ENCODE measurements around the gene TNFRSF1A. TPM values are rescaled to one million over a fixed set of nuclear protein-coding genes. Genes with fewer than 3 reads are reported as not detected.

Gene TNFRSF1A
- total RNA-seq, 1 donor from 2014 or later, result 528 TPM

- Histone ChIP-seq H3K27ac (peak overlapping the region; percentile 45 to 53), H3K4me1 (peaks cover 0 to 27% of the 10 kb centered on the region in 2 donors), H3K27me3 (no peaks in the 10 kb centered on the region), H3K36me3 (no peaks in the 10 kb centered on the region), H3K9me3 (no peaks in the 10 kb centered on the region), H3K4me3 (no peak overlapping the region)
- TF ChIP-seq CTCF (IDR thresholded peaks at IDR 0.05), result peak in 2 of 3 experiments; percentile 19 to 36
- DNase-seq (ENCODE audit: low spot score in 2 of 2), result no peak
- intact Hi-C loops (cut with DNase I), result no loop called here
These were observed 34.4 kb upstream of the TNFRSF1A start for GRCh38 chr12:6376079-6376869.

- no peaks in the 10 kb centered on the region for H3K9me3 ChIP-seq
- intact Hi-C loops (cut with DNase I), result no loop called here
- H3K36me3 ChIP-seq, result no peaks in the 10 kb centered on the region
- H3K27ac ChIP-seq, result peak within 1 kb of the TSS; percentile 45 to 53
- no peaks in the 10 kb centered on the region for H3K27me3 ChIP-seq
- peaks cover 0 to 27% of the 10 kb centered on the region in 2 donors for H3K4me1 ChIP-seq
- TF ChIP-seq CTCF (IDR thresholded peaks at IDR 0.05), result no peak
- DNase-seq (ENCODE audit: low spot score in 2 of 2), result peak in 1 of 2 donors; percentile 60
- no peak within 1 kb of the TSS for H3K4me3 ChIP-seq
These were observed 33.6 kb upstream of the TNFRSF1A start, which contains the start of gene SCNN1A for GRCh38 chr12:6375269-6376078. SCNN1A (minus strand) TSS chr12:6375563; CDS start chr12:6374783, 780 bp downstream.

GRCh38 chr12:6374786-6375160 is 32.9 kb upstream of the TNFRSF1A start:
- no peaks in the 10 kb centered on the region for H3K36me3 ChIP-seq
- H3K9me3 ChIP-seq, result no peaks in the 10 kb centered on the region
- peak overlapping the region in 1 of 2 donors; percentile 53 for H3K27ac ChIP-seq
- peaks cover 0 to 24% of the 10 kb centered on the region in 2 donors for H3K4me1 ChIP-seq
- intact Hi-C loops (cut with DNase I), result no loop called here
- H3K27me3 ChIP-seq, result no peaks in the 10 kb centered on the region
- H3K4me3 ChIP-seq, result no peak overlapping the region
- TF ChIP-seq CTCF (IDR thresholded peaks at IDR 0.05), result no peak
- no peak for DNase-seq (ENCODE audit: low spot score in 2 of 2)

- Histone ChIP-seq H3K4me3 (no peak overlapping the region), H3K36me3 (no peaks in the 10 kb centered on the region), H3K9me3 (no peaks in the 10 kb centered on the region), H3K27ac (no peak overlapping the region), H3K4me1 (peaks cover 0 to 23% of the 10 kb centered on the region in 2 donors), H3K27me3 (no peaks in the 10 kb centered on the region)
- TF ChIP-seq CTCF (IDR thresholded peaks at IDR 0.05), result no peak
- intact Hi-C loops (cut with DNase I), result no loop called here
- DNase-seq (ENCODE audit: low spot score in 2 of 2), result no peak
These were observed 32.3 kb upstream of the TNFRSF1A start for GRCh38 chr12:6374028-6374785.

GRCh38 chr12:6373022-6373787 is 31.3 kb upstream of the TNFRSF1A start:
- H3K27ac ChIP-seq, result peak overlapping the region in 1 of 2 donors; percentile 37
- H3K4me1 ChIP-seq, result peaks cover 0 to 23% of the 10 kb centered on the region in 2 donors
- H3K27me3 ChIP-seq, result no peaks in the 10 kb centered on the region
- no peak overlapping the region for H3K4me3 ChIP-seq
- DNase-seq (ENCODE audit: low spot score in 2 of 2), result no peak
- H3K36me3 ChIP-seq, result no peaks in the 10 kb centered on the region
- no peak for TF ChIP-seq CTCF (IDR thresholded peaks at IDR 0.05)
- intact Hi-C loops (cut with DNase I), result no loop called here
- no peaks in the 10 kb centered on the region for H3K9me3 ChIP-seq

All from ascending aorta (tissue), 2 donors.